IMR-90 (cell line): ENCODE data around the gene ITGB2. TPM values are rescaled to one million over a fixed set of nuclear protein-coding genes. Genes with fewer than 3 reads are reported as not detected.

Experiments
- ATAC-seq: fragments of 200-7000 bp; cut with Tn5 transposase; 2 replicates; pipeline ENCODE4 v1.9.1; 2020; ENCODE audit warnings: low read depth, mild to moderate bottlenecking, moderate library complexity
- BruUV-seq: library from RNA; stranded (reverse); fragments of 400-500 nt; replicated peaks from 2 replicates; lab custom pipeline; 2021; lab: Mats Ljungman, UMichigan
- CTCF ChIA-PET: fragments of 300-600 bp; formaldehyde crosslinking; extraction: SDS; loops from one replicate; lab custom pipeline; 2021; ENCODE audit warnings: antibody characterized with exemption; lab: Yijun Ruan, JAX
- POLR2A ChIA-PET: fragments of 300-600 bp; sonication (Branson Sonifier 250); formaldehyde crosslinking; loops from one replicate; lab custom pipeline; 2022; ENCODE audit warnings: antibody characterized with exemption; ENCODE audit not compliant: unreplicated experiment; lab: Charles Lee
- DNase-seq: peaks from one replicate; pipeline ENCODE4 v3.0.0; 2013
- H2AFZ ChIP-seq: replicated peaks from 2 replicates; pipeline ENCODE3; 2013; ENCODE audit warnings: low read length, mild to moderate bottlenecking; ENCODE audit not compliant: poor library complexity
- H2AK5ac ChIP-seq: 2 replicates; pipeline ENCODE4 v1.6.1; 2013; ENCODE audit warnings: low read depth, low read length, inconsistent platforms
- H2AK9ac ChIP-seq: replicated peaks from 2 replicates; pipeline ENCODE3; 2013; ENCODE audit warnings: mild to moderate bottlenecking, low read depth, low read length, moderate library complexity; ENCODE audit not compliant: poor library complexity
- H2BK120ac ChIP-seq: 2 replicates; pipeline ENCODE4 v1.6.1; 2013; ENCODE audit warnings: low read depth, low read length, inconsistent platforms
- H2BK15ac ChIP-seq: 3 replicates; pipeline ENCODE4 v1.6.1; 2013; ENCODE audit warnings: low read depth, low read length, inconsistent platforms
- H2BK20ac ChIP-seq: 2 replicates; pipeline ENCODE4 v1.6.1; 2013; ENCODE audit warnings: low read depth, mild to moderate bottlenecking, inconsistent platforms, low read length, moderate library complexity
- H2BK5ac ChIP-seq: 2 replicates; pipeline ENCODE4 v1.6.1; 2013; ENCODE audit warnings: mild to moderate bottlenecking, low read depth, low read length, inconsistent platforms; ENCODE audit not compliant: poor library complexity, severe bottlenecking
- H3K14ac ChIP-seq: replicated peaks from 2 replicates; pipeline ENCODE4 v1.6.1; 2013; ENCODE audit warnings: low read depth, low read length, inconsistent platforms
- H3K18ac ChIP-seq: 2 replicates; pipeline ENCODE4 v1.6.1; 2013; ENCODE audit warnings: low read depth, low read length, control low read depth
- H3K23ac ChIP-seq: 2 replicates; pipeline ENCODE4 v1.6.1; 2013; ENCODE audit warnings: low read depth, low read length, inconsistent platforms
- H3K27ac ChIP-seq: 2 replicates; pipeline ENCODE4 v1.5.1; 2013; ENCODE audit warnings: mild to moderate bottlenecking, control low read depth, low read length; ENCODE audit not compliant: insufficient read depth
- H3K27me3 ChIP-seq: 2 replicates; pipeline ENCODE4 v1.6.1; 2013; ENCODE audit warnings: low read length; ENCODE audit not compliant: control insufficient read depth, insufficient read depth
- H3K36me3 ChIP-seq: 2 replicates; pipeline ENCODE4 v1.6.1; 2013; ENCODE audit warnings: low read length, mixed read lengths; ENCODE audit not compliant: control insufficient read depth, insufficient read depth
- H3K4ac ChIP-seq: 2 replicates; pipeline ENCODE4 v1.6.1; 2013; ENCODE audit warnings: low read depth, low read length, inconsistent platforms
- H3K4me1 ChIP-seq: 2 replicates; pipeline ENCODE4 v1.6.1; 2013; ENCODE audit warnings: low read length, mixed read lengths; ENCODE audit not compliant: control insufficient read depth, insufficient read depth
- H3K4me2 ChIP-seq: 2 replicates; pipeline ENCODE4 v1.6.1; 2013; ENCODE audit warnings: low read depth, mild to moderate bottlenecking, control low read depth, low read length, moderate library complexity
- H3K4me3 ChIP-seq: 2 replicates; pipeline ENCODE4 v1.5.1; 2013; ENCODE audit warnings: low read depth, mild to moderate bottlenecking, control low read depth, low read length, moderate library complexity; ENCODE audit not compliant: insufficient read depth
- H3K56ac ChIP-seq: 2 replicates; pipeline ENCODE4 v1.6.1; 2013; ENCODE audit warnings: low read length, inconsistent platforms; ENCODE audit not compliant: insufficient read depth; ENCODE audit errors: extremely low read depth
- H3K79me1 ChIP-seq, 2 experiments: 2 replicates each; pipeline ENCODE4 v1.6.1; 2013; ENCODE audit warnings: low read length in 2 of 2, inconsistent platforms in 1 of 2, low read depth in 1 of 2
- H3K9ac ChIP-seq: 2 replicates; pipeline ENCODE4 v1.6.1; 2013; ENCODE audit warnings: low read depth, low read length, control low read depth
- H3K9me1 ChIP-seq: 2 replicates; pipeline ENCODE4 v1.6.1; 2013; ENCODE audit warnings: low read length, inconsistent platforms; ENCODE audit not compliant: insufficient read depth
- H3K9me3 ChIP-seq: 2 replicates; pipeline ENCODE4 v1.6.1; 2013; ENCODE audit warnings: low read length; ENCODE audit not compliant: control insufficient read depth, insufficient read depth
- H4K20me1 ChIP-seq: 2 replicates; pipeline ENCODE4 v1.6.1; 2013; ENCODE audit warnings: low read length, inconsistent platforms; ENCODE audit not compliant: insufficient read depth
- H4K5ac ChIP-seq: 2 replicates; pipeline ENCODE4 v1.6.1; 2013; ENCODE audit warnings: mild to moderate bottlenecking, low read depth, low read length, control low read depth
- H4K8ac ChIP-seq, 2 experiments: 2 replicates each; pipeline ENCODE4 v1.6.1; 2013; ENCODE audit warnings: low read depth in 2 of 2, low read length in 2 of 2, control low read depth in 1 of 2, inconsistent platforms in 1 of 2
- H4K91ac ChIP-seq: 2 replicates; pipeline ENCODE4 v1.6.1; 2013; ENCODE audit warnings: low read depth, low read length, inconsistent platforms; ENCODE audit not compliant: insufficient read depth
- BHLHE40 ChIP-seq: fragments of 150-350 bp; IDR thresholded peaks from 2 replicates; pipeline ENCODE4 v1.6.1; 2016; ENCODE audit warnings: mild to moderate bottlenecking, low read depth, low read length
- CEBPB ChIP-seq: IDR thresholded peaks from 2 replicates; pipeline ENCODE4 v1.6.1; 2012; ENCODE audit warnings: low read depth, low read length, improper control_type of control experiment
- CHD1 ChIP-seq: IDR thresholded peaks from 2 replicates; pipeline ENCODE4 v1.6.1; 2012; ENCODE audit warnings: low read depth, low read length, improper control_type of control experiment
- FOS ChIP-seq: fragments of 150-350 bp; IDR thresholded peaks from 2 replicates; pipeline ENCODE4 v1.6.1; 2016; ENCODE audit warnings: low read depth, low read length
- MAFK ChIP-seq: IDR thresholded peaks from 2 replicates; pipeline ENCODE4 v1.6.1; 2012; ENCODE audit warnings: low read depth, low read length, improper control_type of control experiment
- MAZ ChIP-seq: IDR thresholded peaks from 2 replicates; pipeline ENCODE4 v1.6.1; 2012; ENCODE audit warnings: low read depth, mild to moderate bottlenecking, low read length, improper control_type of control experiment, moderate library complexity, borderline replicate concordance
- MXI1 ChIP-seq: IDR thresholded peaks from 2 replicates; pipeline ENCODE4 v1.6.1; 2012; ENCODE audit warnings: low read depth, mild to moderate bottlenecking, low read length, moderate library complexity, borderline replicate concordance
- NFE2L2 ChIP-seq: fragments of 150-350 bp; IDR thresholded peaks from 2 replicates; pipeline ENCODE4 v1.6.1; 2016; ENCODE audit warnings: low read depth, mild to moderate bottlenecking, low read length
- POLR2A ChIP-seq: IDR thresholded peaks from 2 replicates; pipeline ENCODE4 v1.6.1; 2012; ENCODE audit warnings: mild to moderate bottlenecking, low read depth, low read length
- RAD21 ChIP-seq: IDR thresholded peaks from 2 replicates; pipeline ENCODE4 v1.6.1; 2012; ENCODE audit warnings: low read length, improper control_type of control experiment
- RCOR1 ChIP-seq: IDR thresholded peaks from 2 replicates; pipeline ENCODE4 v1.6.1; 2012; ENCODE audit warnings: mild to moderate bottlenecking, low read length, improper control_type of control experiment; ENCODE audit not compliant: insufficient replicate concordance
- RFX5 ChIP-seq: IDR thresholded peaks from 2 replicates; pipeline ENCODE4 v1.8.0; 2012; ENCODE audit warnings: low read depth, mild to moderate bottlenecking, low read length, moderate library complexity
- SMC3 ChIP-seq: fragments of 150-350 bp; IDR thresholded peaks from 2 replicates; pipeline ENCODE4 v1.6.1; 2016; ENCODE audit warnings: low read depth, mild to moderate bottlenecking, antibody characterized with exemption, low read length, moderate library complexity
- WGBS, 2 experiments: methylation state at CpG; one replicate each; pipeline versions ENCODE4 v1.1.5 to v1.1.7; 2013; ENCODE audit warnings: missing lambda C conversion rate in 2 of 2; ENCODE audit not compliant: insufficient read length in 1 of 2; ENCODE audit errors: extremely low coverage in 2 of 2; 5-methylcytosine and 5-hydroxymethylcytosine counted together
- dilution Hi-C: fragments of 300-500 bp; cut with HindIII; formaldehyde crosslinking; loops from one replicate; pipeline ENCODE4 v1.14.3; 2018; ENCODE audit warnings: low sequenced_read_pairs; ENCODE audit not compliant: unreplicated experiment
- in situ Hi-C: fragments of 300-500 bp; cut with MboI; formaldehyde crosslinking; loops from 3 replicates; pipeline ENCODE4 v1.14.3; 2019; ENCODE audit warnings: low sequenced_read_pairs, inconsistent platforms, mixed read lengths
- intact Hi-C: fragments of 100-400 bp; cut with micrococcal nuclease; formaldehyde crosslinking; loops from 2 replicates; pipeline ENCODE4 v1.10.0; 2022
- polyA plus RNA-seq, 3 experiments: library from polyadenylated mRNA; depleted of rRNA; stranded (reverse); fragments of >200 nt; gene quantifications; 2 replicates each; pipeline ENCODE4 v1.2.3, GENCODE V29; 2012; ENCODE audit warnings: low replicate concordance in 1 of 3
- total RNA-seq: library from RNA; depleted of rRNA; stranded (reverse); fragments of >200 nt; gene quantifications from 2 replicates; pipeline ENCODE4 v1.2.3, GENCODE V29; 2012
- TF ChIP-seq, protein P1 (sequence below): fragments of 150-350 bp; IDR thresholded peaks from 2 replicates; pipeline ENCODE4 v1.6.1; 2017; ENCODE audit warnings: mild to moderate bottlenecking, antibody characterized with exemption, low read length, low read depth
- TF ChIP-seq, protein P2 (sequence below): conservative IDR thresholded peaks from 2 replicates; pipeline ENCODE4 v1.5.1; 2012; ENCODE audit warnings: mild to moderate bottlenecking, low read depth, low read length, improper control_type of control experiment

The ITGB2 gene
- total and polyA plus RNA-seq, 2 of the 4 experiments (the other 2 are of a cell fraction) = 0.14 TPM; not detected in 1

DNA sequence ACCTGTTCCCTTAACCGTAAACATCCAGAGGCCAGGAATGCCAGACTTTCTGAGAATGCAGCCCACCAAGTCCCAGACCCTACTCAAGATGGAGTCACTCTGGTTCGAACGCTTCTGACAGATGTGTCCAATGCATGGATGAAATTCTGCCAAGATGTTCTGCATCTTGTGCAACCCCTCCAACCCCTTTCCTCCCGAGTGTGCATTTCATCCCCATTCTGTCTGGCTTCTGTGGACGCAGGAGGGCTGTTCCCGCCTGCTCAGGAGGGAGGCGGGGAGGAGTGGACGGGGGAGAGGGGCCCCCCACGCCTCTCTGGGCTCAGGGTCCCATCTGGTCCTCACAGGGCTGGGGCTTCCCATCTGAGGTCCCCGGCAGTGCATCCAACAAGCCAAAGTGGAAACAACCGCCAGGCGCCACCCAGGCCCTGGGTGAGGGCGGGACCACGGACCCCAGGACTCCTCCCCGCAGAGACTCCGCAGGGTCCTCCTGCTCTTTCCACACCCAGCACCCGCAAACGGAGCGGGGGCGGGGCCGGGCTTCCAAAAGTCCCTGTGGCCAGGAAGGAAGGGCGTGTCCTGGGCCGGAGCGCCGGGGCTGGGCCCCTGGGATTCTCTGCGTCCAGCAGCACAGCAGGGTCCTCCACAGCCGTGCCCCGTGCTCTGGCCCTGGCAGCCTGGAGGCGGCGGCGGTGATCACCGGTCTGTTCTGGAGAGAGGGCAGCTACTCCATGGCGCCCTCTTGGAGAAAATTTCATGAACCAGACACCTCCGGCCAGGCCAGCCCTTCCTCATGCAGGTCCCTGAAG lies 75.1 kb downstream of the ITGB2 start:
- Histone ChIP-seq H4K8ac (peak overlapping the region in 1 of 2 experiments; percentile 9; a peak in 1 of 4 replicates), H3K9me1 (peaks cover 13% of the 10 kb centered on the region; the same call in 1 of the 2 replicates), H3K4ac (no peak overlapping the region; the same call in 1 of the 2 replicates), H3K4me3 (peak overlapping the region; percentile 13; the same call in 1 of the 2 replicates), H3K4me2 (peak overlapping the region; percentile 51), H3K4me1 (peaks cover 2% of the 10 kb centered on the region; the same call in 1 of the 2 replicates), H2BK20ac (no peak overlapping the region), H2AFZ (peak overlapping the region; percentile 83), H3K23ac (no peak overlapping the region), H4K20me1 (no peaks in the 10 kb centered on the region; the same call in 1 of the 2 replicates), H3K27ac (no peak overlapping the region), H3K9me3 (no peaks in the 10 kb centered on the region), H4K5ac (no peak overlapping the region), H2BK5ac (no peak overlapping the region), H3K56ac (no peak overlapping the region), H3K9ac (no peak overlapping the region), H4K91ac (no peak overlapping the region), H3K14ac (no peak overlapping the region; the same call in 1 of the 2 replicates), H3K18ac (no peak overlapping the region), H3K36me3 (peaks cover 17% of the 10 kb centered on the region), H2AK5ac (no peak overlapping the region), H2BK120ac (no peak overlapping the region), H2BK15ac (no peak overlapping the region), H2AK9ac (peak overlapping the region; percentile 58), H3K27me3 (peaks cover 20% of the 10 kb centered on the region), H3K79me1 (peaks cover 3 to 11% of the 10 kb centered on the region in 2 experiments; a peak in 1 of 4 replicates)
- ATAC-seq (peak; percentile 88), DNase-seq (peak; percentile 24)
- POLR2A ChIA-PET = interaction anchor here (1.2 kb wide), 1 partner anchor 28 kb away, joined by 3 read pairs; no protein-coding TSS in a partner anchor
- no TSS peak for BruUV-seq
- 5% methylated on average over 10 of the region's 34 CpGs; no CpG with 5 or more reads in 1 of the 2 experiments for WGBS, 2 experiments
- intact Hi-C loops (no loop called here), dilution Hi-C loops (no loop called here), in situ Hi-C loops (no loop called here)
- CTCF ChIA-PET = no interaction called here
- no peak for TF ChIP-seq POLR2A
- no peak for TF ChIP-seq FOS
- no peak for TF ChIP-seq MAZ
- TF ChIP-seq, protein P1, sequence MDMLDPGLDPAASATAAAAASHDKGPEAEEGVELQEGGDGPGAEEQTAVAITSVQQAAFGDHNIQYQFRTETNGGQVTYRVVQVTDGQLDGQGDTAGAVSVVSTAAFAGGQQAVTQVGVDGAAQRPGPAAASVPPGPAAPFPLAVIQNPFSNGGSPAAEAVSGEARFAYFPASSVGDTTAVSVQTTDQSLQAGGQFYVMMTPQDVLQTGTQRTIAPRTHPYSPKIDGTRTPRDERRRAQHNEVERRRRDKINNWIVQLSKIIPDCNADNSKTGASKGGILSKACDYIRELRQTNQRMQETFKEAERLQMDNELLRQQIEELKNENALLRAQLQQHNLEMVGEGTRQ = no peak
- no peak for TF ChIP-seq BHLHE40
- no peak for TF ChIP-seq NFE2L2
- TF ChIP-seq RAD21 = peak; percentile 30; the same call in 1 of the 2 replicates
- peak; percentile 9; the same call in 1 of the 2 replicates for TF ChIP-seq CEBPB
- TF ChIP-seq RFX5 = no peak
- TF ChIP-seq CHD1 = no peak
- no peak for TF ChIP-seq MXI1
- TF ChIP-seq SMC3 = peak; percentile 23
- TF ChIP-seq MAFK = no peak
- no peak for TF ChIP-seq RCOR1
- TF ChIP-seq, protein P2, sequence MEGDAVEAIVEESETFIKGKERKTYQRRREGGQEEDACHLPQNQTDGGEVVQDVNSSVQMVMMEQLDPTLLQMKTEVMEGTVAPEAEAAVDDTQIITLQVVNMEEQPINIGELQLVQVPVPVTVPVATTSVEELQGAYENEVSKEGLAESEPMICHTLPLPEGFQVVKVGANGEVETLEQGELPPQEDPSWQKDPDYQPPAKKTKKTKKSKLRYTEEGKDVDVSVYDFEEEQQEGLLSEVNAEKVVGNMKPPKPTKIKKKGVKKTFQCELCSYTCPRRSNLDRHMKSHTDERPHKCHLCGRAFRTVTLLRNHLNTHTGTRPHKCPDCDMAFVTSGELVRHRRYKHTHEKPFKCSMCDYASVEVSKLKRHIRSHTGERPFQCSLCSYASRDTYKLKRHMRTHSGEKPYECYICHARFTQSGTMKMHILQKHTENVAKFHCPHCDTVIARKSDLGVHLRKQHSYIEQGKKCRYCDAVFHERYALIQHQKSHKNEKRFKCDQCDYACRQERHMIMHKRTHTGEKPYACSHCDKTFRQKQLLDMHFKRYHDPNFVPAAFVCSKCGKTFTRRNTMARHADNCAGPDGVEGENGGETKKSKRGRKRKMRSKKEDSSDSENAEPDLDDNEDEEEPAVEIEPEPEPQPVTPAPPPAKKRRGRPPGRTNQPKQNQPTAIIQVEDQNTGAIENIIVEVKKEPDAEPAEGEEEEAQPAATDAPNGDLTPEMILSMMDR = peak; percentile 43
